Transverse colon (tissue), 4 donors: ENCODE measurements around the gene RD3L. TPM values are rescaled to one million over a fixed set of nuclear protein-coding genes. Genes with fewer than 3 reads are reported as not detected.
"Not testable (repeated sequence)": the region's sequence is repeated elsewhere in the genome, so short reads cannot be mapped to it uniquely, and the experiment has no call there.

Experiments used
- DNase-seq: peaks from one replicate; pipeline ENCODE4 v3.0.0-alpha.2; 2019
- H3K27ac ChIP-seq, 4 donors: fragments of 200-600 bp; sonication (generic); 2 replicates each; pipeline ENCODE4 v1.5.1; 2016 to 2018; ENCODE audit warnings: inconsistent platforms in 4 of 4
- H3K27me3 ChIP-seq: fragments of 200-600 bp; sonication (generic); 2 replicates; pipeline ENCODE4 v1.5.1; 2017; ENCODE audit warnings: inconsistent platforms
- H3K36me3 ChIP-seq, 4 donors: fragments of 200-600 bp; sonication (generic); 2 replicates each; pipeline ENCODE4 v1.5.1; 2017 to 2019; ENCODE audit warnings: inconsistent platforms in 4 of 4
- H3K4me1 ChIP-seq, 4 donors: fragments of 200-600 bp; sonication (generic); 2 replicates each; pipeline ENCODE4 v1.5.1; 2017 to 2020; ENCODE audit warnings: inconsistent platforms in 4 of 4
- H3K4me3 ChIP-seq, 4 donors: fragments of 200-600 bp; sonication (generic); 1 replicate in 1 of 4; 2 replicates in 3 of 4; pipeline versions ENCODE4 v1.5.1 to v1.6.1; 2017 to 2019; ENCODE audit warnings: inconsistent platforms in 4 of 4
- H3K9me3 ChIP-seq, 2 donors: fragments of 200-600 bp; sonication (generic); 2 replicates each; pipeline ENCODE4 v1.5.1; 2017 to 2019; ENCODE audit warnings: inconsistent platforms in 2 of 2
- CTCF ChIP-seq, 5 experiments: fragments of 200-600 bp in 3 of 5; fragments of 450-650 bp in 2 of 5; sonication (generic) in 3 of 5; IDR thresholded peaks; 1 replicate in 2 of 5; 2 replicates in 3 of 5; pipeline ENCODE4 v1.5.1; 2016 to 2017; ENCODE audit warnings: antibody characterized with exemption in 5 of 5, inconsistent platforms in 3 of 5, mild to moderate bottlenecking in 2 of 5, moderate library complexity in 1 of 5
- EP300 ChIP-seq: sonication (generic); formaldehyde crosslinking; IDR thresholded peaks from one replicate; pipeline ENCODE4 v1.6.1; 2017; ENCODE audit warnings: antibody characterized with exemption, low read depth
- POLR2A ChIP-seq: fragments of 450-650 bp; IDR thresholded peaks from one replicate; pipeline ENCODE4 v1.6.1; 2016; ENCODE audit warnings: antibody characterized with exemption, mild to moderate bottlenecking, moderate library complexity
- POLR2AphosphoS5 ChIP-seq, 3 donors: sonication (generic); formaldehyde crosslinking; IDR thresholded peaks; one replicate each; pipeline ENCODE4 v1.6.1; 2016; ENCODE audit warnings: antibody characterized with exemption in 3 of 3
- WGBS, 2 donors: methylation state at CpG; one replicate each; pipeline ENCODE4 v1.1.5; 2018; ENCODE audit warnings: low coverage in 1 of 2; 5-methylcytosine and 5-hydroxymethylcytosine counted together
- in situ Hi-C, 4 donors: fragments of 200-750 bp; cut with MboI; loops; one replicate each; pipeline versions ENCODE4 v1.15.0 to v1.15.1; 2017; ENCODE audit warnings: low sequenced_read_pairs in 3 of 4, low pct_ligation_motif_present in 1 of 4, low pct_unique_long_range_greater_than_20kb in 1 of 4
- intact Hi-C: fragments of 100-400 bp; cut with DNase I; formaldehyde crosslinking; loops from one replicate; pipeline ENCODE4 v1.15.1; 2023; ENCODE audit warnings: low total_unique reads
- total RNA-seq, 4 donors: library from RNA; depleted of rRNA; stranded (reverse); fragments of >200 nt; gene quantifications; one replicate each; pipeline ENCODE4 v1.1.0, GENCODE V29; 2016

The RD3L gene
- total RNA-seq, 4 donors from 2014 or later = not detected

GRCh38 chr14:103980623-103981238 lies 38.4 kb upstream of the RD3L start:
- not testable (repeated sequence) for H3K27ac ChIP-seq, H3K4me3 ChIP-seq, H3K4me1 ChIP-seq, H3K9me3 ChIP-seq, H3K36me3 ChIP-seq, H3K27me3 ChIP-seq
- WGBS, 2 donors = 41 to 61% methylated on average over 9 to 14 of the region's 14 CpGs
- TF ChIP-seq CTCF (IDR thresholded peaks at IDR 0.05) = peak; percentile 63 to 75 (median 68)
- intact Hi-C loops (loop anchor here (10.0 kb wide), 1 partner anchor 166 kb away; no protein-coding TSS in a partner anchor), in situ Hi-C loops (loop anchor here in 3 of 4 donors (10.0 to 25.0 kb wide), 2 partner anchors 168 to 176 kb away; no protein-coding TSS in a partner anchor)
- DNase-seq = peak; percentile 60

- no peak overlapping the region for H3K4me3 ChIP-seq
- in situ Hi-C loops (no loop called here), intact Hi-C loops (no loop called here)
- H3K4me1 ChIP-seq = no peaks in the 10 kb centered on the region
- no peaks in the 10 kb centered on the region for H3K36me3 ChIP-seq
- H3K27ac ChIP-seq = no peak overlapping the region
- H3K9me3 ChIP-seq = no peaks in the 10 kb centered on the region
- DNase-seq = no peak
- no peak for TF ChIP-seq CTCF (IDR thresholded peaks at IDR 0.05)
- TF ChIP-seq POLR2A = no peak
- no peak for TF ChIP-seq EP300
- no peak for TF ChIP-seq POLR2AphosphoS5 (IDR thresholded peaks at IDR 0.05)
- 51 to 69% methylated on average over 2 of the region's 2 CpGs for WGBS, 2 donors
- no peaks in the 10 kb centered on the region for H3K27me3 ChIP-seq
Measured at GRCh38 chr14:103974575-103974974, 32.2 kb upstream of the RD3L start.

GRCh38 chr14:103973354-103973753 lies 31.0 kb upstream of the RD3L start:
- 20 to 39% methylated on average over 1 to 4 of the region's 4 CpGs for WGBS, 2 donors
- TF ChIP-seq POLR2A (no peak), EP300 (no peak), POLR2AphosphoS5 (IDR thresholded peaks at IDR 0.05) (no peak), CTCF (IDR thresholded peaks at IDR 0.05) (no peak)
- no peaks in the 10 kb centered on the region for H3K27me3 ChIP-seq
- no peaks in the 10 kb centered on the region for H3K4me1 ChIP-seq
- H3K4me3 ChIP-seq = no peak overlapping the region
- H3K9me3 ChIP-seq = no peaks in the 10 kb centered on the region
- H3K27ac ChIP-seq = no peak overlapping the region
- in situ Hi-C loops = no loop called here
- intact Hi-C loops = no loop called here
- no peaks in the 10 kb centered on the region for H3K36me3 ChIP-seq
- DNase-seq = no peak

- Histone ChIP-seq H3K9me3 (no peaks in the 10 kb centered on the region), H3K27ac (no peak overlapping the region), H3K36me3 (no peaks in the 10 kb centered on the region), H3K4me3 (no peak overlapping the region), H3K27me3 (peaks cover 6% of the 10 kb centered on the region), H3K4me1 (no peaks in the 10 kb centered on the region)
- no peak for DNase-seq
- in situ Hi-C loops (no loop called here), intact Hi-C loops (no loop called here)
- TF ChIP-seq CTCF (IDR thresholded peaks at IDR 0.05) = no peak
- 65% methylated on average over 4 of the region's 4 CpGs; no CpG with 5 or more reads in 1 of the 2 donors for WGBS, 2 donors
Measured at GRCh38 chr14:103969961-103970360, 27.6 kb upstream of the RD3L start.
